Activated CD4-positive, alpha-beta memory T cell treated with anti-CD3 and anti-CD28 coated beads, Interleukin-2, amount 10 ng/mL, durations not matched to agents 7 days and 5 days (primary cell): Measurements from ENCODE around the gene SNX25. TPM values are rescaled to one million over a fixed set of nuclear protein-coding genes. Genes with fewer than 3 reads are reported as not detected.
"Not testable (repeated sequence)": the region's sequence is repeated elsewhere in the genome, so short reads cannot be mapped to it uniquely, and the experiment has no call there.

ENCODE experiments used
- CTCF ChIA-PET: fragments of 350-600 bp; sonication (Branson Sonifier 250); formaldehyde crosslinking; loops from one replicate; lab custom pipeline; 2021; ENCODE audit warnings: antibody characterized with exemption, inconsistent platforms; lab: Charles Lee
- POLR2A ChIA-PET: fragments of 350-600 bp; sonication (Branson Sonifier 250); formaldehyde crosslinking; loops from one replicate; lab custom pipeline; 2021; ENCODE audit warnings: antibody characterized with exemption; lab: Charles Lee
- DNase-seq: peaks from one replicate; pipeline ENCODE4 v3.0.0-alpha.2; 2020
- H3K27ac Mint-ChIP-seq: one replicate; pipeline ENCODE4 v1.8.0; 2021; ENCODE audit warnings: mild to moderate bottlenecking, mixed read lengths
- H3K27me3 Mint-ChIP-seq: one replicate; pipeline ENCODE4 v1.8.0; 2021; ENCODE audit warnings: mixed read lengths
- H3K36me3 Mint-ChIP-seq: one replicate; pipeline ENCODE4 v1.8.0; 2021; ENCODE audit warnings: low read depth, mixed read lengths
- H3K4me1 Mint-ChIP-seq: one replicate; pipeline ENCODE4 v1.8.0; 2021; ENCODE audit warnings: mixed read lengths
- H3K4me3 Mint-ChIP-seq: one replicate; pipeline ENCODE4 v1.8.0; 2021; ENCODE audit warnings: mild to moderate bottlenecking, mixed read lengths
- H3K9me3 Mint-ChIP-seq: one replicate; pipeline ENCODE4 v1.8.0; 2021; ENCODE audit warnings: mixed read lengths
- total RNA-seq, 2 experiments: library from RNA; stranded (reverse); gene quantifications; one replicate each; pipeline ENCODE4 v1.2.3, GENCODE V29; 2021

SNX25 gene
- total RNA-seq, 2 experiments from 2014 or later: 18.0 to 18.5 TPM

GRCh38 chr4:185222598-185222997, 13.2 kb downstream of the SNX25 start:
- DNase-seq: no peak
- Mint-ChIP-seq H3K4me1 (peaks cover 2% of the 10 kb centered on the region), H3K27ac (no peak overlapping the region), H3K9me3 (peaks cover 2% of the 10 kb centered on the region), H3K4me3 (no peak overlapping the region), H3K27me3 (no peaks in the 10 kb centered on the region), H3K36me3 (peaks cover 8% of the 10 kb centered on the region)
- ChIA-PET POLR2A (no interaction called here), CTCF (interaction anchor here (1.4 kb wide), 1 partner anchor 10 kb away, joined by 5 read pairs; no protein-coding TSS in a partner anchor)

- Mint-ChIP-seq H3K27ac (no peak overlapping the region), H3K27me3 (no peaks in the 10 kb centered on the region), H3K4me3 (no peak overlapping the region), H3K36me3 (peaks cover 8% of the 10 kb centered on the region), H3K9me3 (peaks cover 2% of the 10 kb centered on the region), H3K4me1 (peaks cover under 1% of the 10 kb centered on the region)
- CTCF ChIA-PET: no interaction called here
- DNase-seq: no peak
- POLR2A ChIA-PET: no interaction called here
Observed at GRCh38 chr4:185224597-185224996, 15.2 kb downstream of the SNX25 start.

GRCh38 chr4:185225940-185226339, 16.5 kb downstream of the SNX25 start:
- Mint-ChIP-seq H3K27ac (no peak overlapping the region), H3K36me3 (peaks cover 8% of the 10 kb centered on the region), H3K4me1 (no peaks in the 10 kb centered on the region), H3K9me3 (peaks cover 2% of the 10 kb centered on the region), H3K27me3 (no peaks in the 10 kb centered on the region), H3K4me3 (no peak overlapping the region)
- ChIA-PET POLR2A (no interaction called here), CTCF (interaction anchor here (1.1 kb wide), 1 partner anchor 42 kb away, joined by 4 read pairs; no protein-coding TSS in a partner anchor)
- DNase-seq: no peak

GRCh38 chr4:185227131-185227551, 17.7 kb downstream of the SNX25 start:
- POLR2A ChIA-PET: no interaction called here
- H3K9me3 Mint-ChIP-seq: no peaks in the 10 kb centered on the region
- DNase-seq: no peak
- H3K36me3 Mint-ChIP-seq: peaks cover 3% of the 10 kb centered on the region
- H3K27ac Mint-ChIP-seq: no peak overlapping the region
- CTCF ChIA-PET: no interaction called here
- no peak overlapping the region for H3K4me3 Mint-ChIP-seq
- H3K4me1 Mint-ChIP-seq: peaks cover 2% of the 10 kb centered on the region
- no peaks in the 10 kb centered on the region for H3K27me3 Mint-ChIP-seq

- Mint-ChIP-seq H3K27me3 (no peaks in the 10 kb centered on the region), H3K36me3 (peaks cover 5% of the 10 kb centered on the region), H3K4me3 (no peak overlapping the region), H3K27ac (no peak overlapping the region), H3K4me1 (peaks cover 8% of the 10 kb centered on the region), H3K9me3 (no peaks in the 10 kb centered on the region)
- no peak for DNase-seq
- ChIA-PET CTCF (no interaction called here), POLR2A (no interaction called here)
Observed at GRCh38 chr4:185227713-185228278, 18.4 kb downstream of the SNX25 start.

GRCh38 chr4:185229021-185229818, 19.8 kb downstream of the SNX25 start:
- H3K27me3 Mint-ChIP-seq: no peaks in the 10 kb centered on the region
- H3K4me3 Mint-ChIP-seq: no peak overlapping the region
- ChIA-PET CTCF (no interaction called here), POLR2A (no interaction called here)
- no peak for DNase-seq
- H3K9me3 Mint-ChIP-seq: no peaks in the 10 kb centered on the region
- no peak overlapping the region for H3K27ac Mint-ChIP-seq
- H3K36me3 Mint-ChIP-seq: peaks cover 5% of the 10 kb centered on the region
- H3K4me1 Mint-ChIP-seq: peaks cover 8% of the 10 kb centered on the region

GRCh38 chr4:185232370-185232769, 23.0 kb downstream of the SNX25 start:
- H3K36me3 Mint-ChIP-seq: peaks cover 5% of the 10 kb centered on the region
- H3K27me3 Mint-ChIP-seq: no peaks in the 10 kb centered on the region
- H3K9me3 Mint-ChIP-seq: no peaks in the 10 kb centered on the region
- ChIA-PET POLR2A (no interaction called here), CTCF (no interaction called here)
- no peak overlapping the region for H3K4me3 Mint-ChIP-seq
- DNase-seq: no peak
- H3K27ac Mint-ChIP-seq: no peak overlapping the region
- H3K4me1 Mint-ChIP-seq: peaks cover 9% of the 10 kb centered on the region

- ChIA-PET POLR2A (no interaction called here), CTCF (no interaction called here)
- no peak for DNase-seq
Observed at GRCh38 chr4:185235119-185235842, 25.9 kb downstream of the SNX25 start.

GRCh38 chr4:185235843-185236503, 26.6 kb downstream of the SNX25 start:
- Mint-ChIP-seq H3K27ac (no peak overlapping the region), H3K9me3 (no peaks in the 10 kb centered on the region), H3K36me3 (peaks cover 9% of the 10 kb centered on the region), H3K4me1 (peaks cover 18% of the 10 kb centered on the region), H3K27me3 (no peaks in the 10 kb centered on the region), H3K4me3 (no peak overlapping the region)
- no peak for DNase-seq
- CTCF ChIA-PET: no interaction called here
- POLR2A ChIA-PET: no interaction called here

More at GRCh38 chr4:185235119-185235842, 25.9 kb downstream of the SNX25 start:
- H3K4me1 Mint-ChIP-seq: peaks cover 18% of the 10 kb centered on the region
- H3K4me3 Mint-ChIP-seq: no peak overlapping the region
- peaks cover 9% of the 10 kb centered on the region for H3K36me3 Mint-ChIP-seq
- H3K27ac Mint-ChIP-seq: no peak overlapping the region
- no peaks in the 10 kb centered on the region for H3K27me3 Mint-ChIP-seq
- no peaks in the 10 kb centered on the region for H3K9me3 Mint-ChIP-seq

- H3K4me1 Mint-ChIP-seq: peaks cover 16% of the 10 kb centered on the region
- ChIA-PET CTCF (no interaction called here), POLR2A (no interaction called here)
- no peak overlapping the region for H3K4me3 Mint-ChIP-seq
- H3K9me3 Mint-ChIP-seq: no peaks in the 10 kb centered on the region
- H3K27me3 Mint-ChIP-seq: no peaks in the 10 kb centered on the region
- H3K27ac Mint-ChIP-seq: no peak overlapping the region
- peaks cover 9% of the 10 kb centered on the region for H3K36me3 Mint-ChIP-seq
- DNase-seq: no peak
Observed at GRCh38 chr4:185237175-185237574, 27.8 kb downstream of the SNX25 start.

- H3K27ac Mint-ChIP-seq: no peak overlapping the region
- peaks cover 10% of the 10 kb centered on the region for H3K4me1 Mint-ChIP-seq
- H3K27me3 Mint-ChIP-seq: no peaks in the 10 kb centered on the region
- POLR2A ChIA-PET: no interaction called here
- H3K4me3 Mint-ChIP-seq: no peak overlapping the region
- no peaks in the 10 kb centered on the region for H3K9me3 Mint-ChIP-seq
- H3K36me3 Mint-ChIP-seq: peaks cover 4% of the 10 kb centered on the region
- CTCF ChIA-PET: no interaction called here
- no peak for DNase-seq
Observed at GRCh38 chr4:185238215-185238681, 28.9 kb downstream of the SNX25 start.

- ChIA-PET CTCF (no interaction called here), POLR2A (no interaction called here)
- Mint-ChIP-seq H3K27ac (no peak overlapping the region), H3K27me3 (no peaks in the 10 kb centered on the region), H3K4me3 (no peak overlapping the region), H3K4me1 (peaks cover 10% of the 10 kb centered on the region), H3K9me3 (no peaks in the 10 kb centered on the region), H3K36me3 (peaks cover 4% of the 10 kb centered on the region)
- DNase-seq: no peak
Observed at GRCh38 chr4:185238750-185239149, 29.4 kb downstream of the SNX25 start.

GRCh38 chr4:185240486-185240885, 31.1 kb downstream of the SNX25 start:
- H3K36me3 Mint-ChIP-seq, H3K9me3 Mint-ChIP-seq, H3K4me3 Mint-ChIP-seq, H3K4me1 Mint-ChIP-seq, H3K27me3 Mint-ChIP-seq, POLR2A ChIA-PET, CTCF ChIA-PET, DNase-seq, H3K27ac Mint-ChIP-seq: not testable (repeated sequence)
